ENCODE results near the gene GCC2.
"Not testable (repeated sequence)": the region's sequence is repeated elsewhere in the genome, so short reads cannot be mapped to it uniquely, and the experiment has no call there.

The GCC2 gene

DNA sequence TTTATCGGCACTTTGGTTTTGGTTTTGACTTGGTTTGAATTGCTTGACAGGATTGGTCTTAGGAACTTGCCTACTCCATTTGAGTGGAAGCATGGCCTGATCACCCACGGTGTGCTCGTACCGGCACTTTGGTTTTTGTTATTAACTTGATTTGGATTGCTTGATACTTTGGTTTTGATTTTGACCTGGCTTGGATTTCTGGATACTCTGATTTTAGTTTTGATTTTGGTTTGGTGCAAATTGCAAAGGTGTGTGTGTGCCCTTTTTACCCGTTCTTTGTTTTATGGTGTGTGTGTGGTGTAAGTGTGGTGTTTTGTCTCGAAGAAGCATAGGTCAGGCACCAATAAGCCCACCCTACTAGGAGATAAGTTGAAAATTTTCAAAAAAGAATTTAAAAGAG is 75.7 kb downstream of the GCC2 start:
- DNase-seq: not testable (repeated sequence)

DNA sequence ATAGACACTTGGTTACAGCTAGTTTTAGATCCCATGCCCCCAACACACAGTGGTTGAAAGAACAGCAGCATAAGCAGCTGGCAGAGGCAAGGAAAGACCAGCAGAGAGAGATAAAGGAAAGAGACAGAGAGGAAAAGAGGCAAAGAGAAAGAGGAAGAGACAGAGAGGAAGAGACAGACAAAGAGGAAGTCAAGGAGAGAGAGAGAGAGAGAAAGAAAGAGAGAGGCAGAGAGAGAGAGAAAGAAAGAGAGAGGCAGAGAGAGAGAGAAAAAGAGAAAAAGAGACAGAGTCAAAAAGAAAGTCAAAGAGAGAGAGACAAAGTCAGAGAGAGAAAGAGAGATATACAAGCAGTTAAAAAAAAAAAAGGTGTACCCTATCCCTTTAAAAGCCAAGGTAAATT is 76.3 kb downstream of the GCC2 start:
- not testable (repeated sequence) for DNase-seq

- no peak for DNase-seq
Measured at GRCh38 chr2:108531674-108532055, 82.7 kb downstream of the GCC2 start.

GRCh38 chr2:108533832-108534583 is 85.0 kb downstream of the GCC2 start, which contains the start of gene LIMS1:
LIMS1 (plus strand) TSS chr2:108534470; CDS start chr2:108534563, 93 bp downstream.
- DNase-seq: peak; percentile 82 to 91

DNA sequence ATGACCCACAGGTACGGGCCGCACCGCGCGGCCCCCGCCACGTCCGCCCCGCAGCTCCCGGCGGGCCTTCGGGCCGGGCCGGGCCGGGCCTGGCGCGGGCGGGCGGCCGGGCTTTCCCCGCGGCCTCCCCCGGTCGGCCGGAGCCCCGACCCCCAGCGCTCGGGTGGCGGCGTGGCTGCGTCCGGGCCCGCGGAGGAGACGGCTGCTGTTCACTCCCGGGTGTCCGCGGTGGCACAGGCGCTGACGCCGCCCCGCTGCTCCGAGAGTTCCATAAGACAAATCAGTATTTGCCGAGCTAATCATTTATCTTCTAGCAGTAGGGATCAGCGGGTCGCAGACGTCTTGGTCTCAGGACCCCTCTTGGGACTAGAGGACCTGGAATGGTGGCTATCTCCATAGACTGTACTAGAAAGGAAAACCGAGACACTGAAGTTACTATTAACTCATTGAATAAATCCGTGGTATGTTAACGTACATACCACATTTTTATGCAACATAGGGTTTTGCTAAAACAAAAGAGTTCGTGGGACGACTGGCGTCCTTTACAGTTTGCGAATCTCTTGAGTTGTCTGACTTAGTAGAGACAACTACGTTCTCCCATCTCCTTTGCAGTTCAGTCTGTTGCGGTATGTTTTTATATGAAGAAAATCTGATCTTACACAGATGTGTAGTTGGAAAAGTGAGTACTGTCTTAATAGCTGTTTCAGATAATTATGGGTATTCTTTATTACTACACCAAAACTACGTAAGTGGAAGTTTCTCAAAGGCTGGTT is 85.8 kb downstream of the GCC2 start:
- peak; percentile 9 to 40 for DNase-seq

GRCh38 chr2:108535357-108535631 is 86.3 kb downstream of the GCC2 start:
- DNase-seq: no peak

DNA sequence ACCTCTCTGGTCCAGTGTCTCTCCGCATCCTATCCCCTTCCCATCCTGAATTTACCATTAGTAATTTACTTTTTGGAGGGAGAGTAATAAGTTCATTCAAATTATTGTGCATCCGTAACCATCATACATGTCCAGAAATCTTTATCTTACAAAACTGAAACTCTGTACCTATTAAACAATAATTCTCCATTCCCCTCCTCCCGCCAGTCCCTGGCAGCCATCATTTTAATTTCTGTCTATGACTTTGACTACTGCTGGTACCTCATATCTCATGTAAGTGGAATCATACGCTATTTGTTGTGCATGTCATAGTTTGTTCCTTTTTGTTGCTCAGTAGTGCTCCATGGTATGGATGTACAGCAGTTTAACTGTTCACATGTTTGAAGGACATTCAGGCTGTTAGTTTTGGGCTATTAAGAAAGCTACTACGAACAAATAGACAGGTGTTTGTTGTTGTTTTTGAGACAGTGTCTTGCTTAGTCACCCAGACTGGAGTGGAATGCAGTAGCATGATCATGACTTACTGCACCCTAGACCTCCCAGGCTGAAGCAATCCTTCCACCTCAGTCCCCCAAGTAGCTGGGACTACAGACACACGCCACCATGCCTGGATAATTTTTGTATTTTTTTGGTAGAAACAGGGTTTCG is 87.3 kb downstream of the GCC2 start:
- no peak for DNase-seq

DNA sequence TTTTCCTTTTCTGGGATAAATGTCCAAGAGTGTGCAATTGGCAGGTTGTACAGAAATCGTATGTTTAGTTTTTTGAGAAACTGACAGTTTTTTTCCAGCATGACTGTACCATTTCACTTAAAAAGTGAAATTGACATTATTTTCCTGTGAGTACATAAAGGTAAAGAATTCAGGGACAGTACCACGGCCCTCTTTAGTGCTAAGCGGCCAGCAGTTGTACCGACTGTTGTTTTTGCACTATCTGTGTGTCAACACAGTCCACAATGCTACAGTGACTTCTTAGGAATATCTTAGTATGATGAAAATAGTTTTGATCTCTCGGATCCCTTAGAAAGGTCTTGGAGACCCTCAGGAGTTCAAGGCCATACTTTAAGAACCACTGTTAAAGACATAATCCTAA is 87.9 kb downstream of the GCC2 start:
- no peak for DNase-seq

DNA sequence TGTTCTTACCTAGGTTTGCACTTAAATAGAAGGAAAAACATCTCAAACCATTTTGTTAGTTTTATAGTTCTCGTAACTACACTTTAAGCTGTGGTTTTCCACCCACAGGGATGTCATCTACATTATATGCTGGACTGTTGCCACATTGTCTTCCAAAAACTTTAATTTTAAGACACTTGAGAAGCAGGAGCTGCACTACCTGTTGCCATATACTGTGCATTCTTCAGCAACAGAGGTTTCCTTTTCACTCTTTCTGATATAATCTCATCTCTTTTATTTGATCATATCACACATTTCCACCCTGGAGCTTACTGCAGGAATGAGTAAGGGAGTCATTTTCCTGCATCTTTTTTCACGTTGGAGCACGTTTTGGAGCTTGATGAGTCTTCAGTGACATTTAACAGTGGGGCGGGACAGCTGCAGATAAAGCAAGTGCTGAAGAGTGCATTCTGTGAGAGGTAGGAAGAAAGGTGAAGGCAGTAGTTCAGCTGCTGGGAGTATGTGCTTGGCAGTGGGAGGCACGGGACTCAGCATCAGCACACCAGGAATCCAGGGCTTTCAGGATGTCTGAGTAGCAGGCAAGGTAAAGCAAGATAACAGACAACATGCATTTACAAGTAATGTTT is 89.1 kb downstream of the GCC2 start:
- DNase-seq: no peak

DNA sequence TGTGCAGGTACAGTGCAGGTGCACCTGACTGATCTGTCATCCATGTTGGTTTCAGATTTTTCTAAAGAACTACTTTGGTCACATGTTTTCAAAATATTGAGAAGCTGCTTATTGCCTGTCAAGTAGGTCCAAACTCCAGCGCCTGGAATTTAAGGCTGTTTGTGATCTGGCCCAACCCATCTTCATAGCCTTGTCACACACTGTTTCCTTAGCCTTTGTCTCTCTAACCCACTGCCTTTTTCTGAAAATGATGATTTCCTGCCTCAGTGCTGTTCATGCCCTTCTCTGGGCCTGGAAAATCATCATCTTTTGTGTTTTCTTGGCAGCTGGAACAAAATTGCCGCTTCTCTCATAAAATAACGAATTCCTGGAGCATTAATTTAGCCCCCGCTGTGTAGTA is 92.4 kb downstream of the GCC2 start:
- no peak for DNase-seq

DNA sequence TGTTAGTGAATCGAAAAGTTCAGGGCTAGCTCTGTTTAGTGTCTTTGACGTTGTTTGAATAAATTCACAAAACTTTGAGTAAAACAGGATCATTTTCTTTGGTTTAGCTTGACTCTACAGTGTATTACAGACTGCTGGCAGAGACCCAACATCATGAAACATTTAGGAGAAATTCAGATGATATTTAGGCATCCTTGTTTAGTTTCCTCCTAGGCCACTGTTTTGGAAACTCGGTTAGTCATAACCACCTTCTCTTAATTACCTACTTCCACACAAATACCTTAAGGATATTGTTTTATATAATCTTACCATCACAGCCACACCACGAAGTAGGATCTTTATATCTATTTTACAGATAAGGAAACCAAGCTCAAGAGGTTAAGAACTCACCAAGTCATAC is 93.1 kb downstream of the GCC2 start:
- DNase-seq: no peak

- no peak for DNase-seq
Measured at GRCh38 chr2:108547606-108548005, 98.6 kb downstream of the GCC2 start.

- no peak for DNase-seq
Measured at GRCh38 chr2:108548208-108549003, 99.4 kb downstream of the GCC2 start.

DNA sequence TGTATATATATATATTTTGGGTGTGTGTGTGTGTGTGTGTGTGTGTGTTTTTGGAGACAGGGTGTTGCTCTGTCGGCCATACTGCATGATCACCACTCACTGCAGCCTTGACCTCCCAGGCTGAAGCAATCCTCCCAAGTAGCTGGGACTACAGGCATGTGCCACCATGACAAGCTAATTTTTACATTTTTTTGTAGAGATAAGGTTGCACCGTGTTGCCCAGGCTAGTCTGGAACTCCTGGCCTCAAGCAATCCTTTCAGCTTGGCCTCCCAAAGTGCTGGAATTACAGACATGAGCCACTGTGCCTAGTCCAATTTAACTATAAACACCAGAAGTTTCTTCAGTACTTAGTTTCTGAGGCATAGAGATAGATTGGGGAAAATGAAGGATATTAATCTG is 103.6 kb downstream of the GCC2 start:
- no peak for DNase-seq

- no peak for DNase-seq
Measured at GRCh38 chr2:108553209-108553919, 104.4 kb downstream of the GCC2 start.

GRCh38 chr2:108554528-108554927 is 105.5 kb downstream of the GCC2 start:
- no peak for DNase-seq

- DNase-seq: no peak
Measured at GRCh38 chr2:108555572-108555971, 106.6 kb downstream of the GCC2 start.

GRCh38 chr2:108556581-108556980 is 107.6 kb downstream of the GCC2 start:
- DNase-seq: not testable (repeated sequence)

Data from stimulated activated CD4-positive, alpha-beta T cell treated with anti-CD3 and anti-CD28 coated beads, Interleukin-4, amount 100 ng/mL, for 4 hours (primary cell).